SJSA1 (cell line): ENCODE measurements around the gene EPB41L4A. TPM values are rescaled to one million over a fixed set of nuclear protein-coding genes. Genes with fewer than 3 reads are reported as not detected.
"Not testable (repeated sequence)": the region's sequence is repeated elsewhere in the genome, so short reads cannot be mapped to it uniquely, and the experiment has no call there.

Experiments used
- DNase-seq, 2 experiments: peaks; one replicate each; pipeline ENCODE4 v3.0.0-alpha.2; 2015 to 2020; ENCODE audit warnings: low spot score in 2 of 2, low read depth in 1 of 2
- H3K27ac ChIP-seq: fragments of 250-450 bp; sonication (Bioruptor Pico); 2 replicates; pipeline ENCODE4 v1.5.1; 2020; ENCODE audit warnings: mild to moderate bottlenecking, moderate library complexity
- H3K27me3 ChIP-seq: fragments of 250-450 bp; sonication (Bioruptor Pico); replicated peaks from 2 replicates; pipeline ENCODE4 v1.5.1; 2020; ENCODE audit warnings: mild to moderate bottlenecking, moderate library complexity
- H3K36me3 ChIP-seq: fragments of 250-450 bp; sonication (Bioruptor Pico); 2 replicates; pipeline ENCODE4 v1.5.1; 2020; ENCODE audit warnings: mild to moderate bottlenecking
- H3K4me1 ChIP-seq: fragments of 250-450 bp; sonication (Bioruptor Pico); replicated peaks from 2 replicates; pipeline ENCODE4 v1.6.1; 2021; ENCODE audit warnings: mild to moderate bottlenecking
- H3K4me3 ChIP-seq: fragments of 250-450 bp; sonication (Bioruptor Pico); 2 replicates; pipeline ENCODE4 v1.5.1; 2020; ENCODE audit warnings: mild to moderate bottlenecking
- H3K9me3 ChIP-seq: fragments of 250-450 bp; sonication (Bioruptor Pico); replicated peaks from 2 replicates; pipeline ENCODE4 v1.5.1; 2020; ENCODE audit warnings: mild to moderate bottlenecking
- total RNA-seq: library from RNA; depleted of rRNA; stranded (reverse); fragments of >200 nt; shearing (Covaris generic); gene quantifications from 2 replicates; pipeline ENCODE4 v1.2.3, GENCODE V29; 2014

The EPB41L4A gene
- total RNA-seq, 1 experiment from 2014 or later, result 0.11 TPM

DNA sequence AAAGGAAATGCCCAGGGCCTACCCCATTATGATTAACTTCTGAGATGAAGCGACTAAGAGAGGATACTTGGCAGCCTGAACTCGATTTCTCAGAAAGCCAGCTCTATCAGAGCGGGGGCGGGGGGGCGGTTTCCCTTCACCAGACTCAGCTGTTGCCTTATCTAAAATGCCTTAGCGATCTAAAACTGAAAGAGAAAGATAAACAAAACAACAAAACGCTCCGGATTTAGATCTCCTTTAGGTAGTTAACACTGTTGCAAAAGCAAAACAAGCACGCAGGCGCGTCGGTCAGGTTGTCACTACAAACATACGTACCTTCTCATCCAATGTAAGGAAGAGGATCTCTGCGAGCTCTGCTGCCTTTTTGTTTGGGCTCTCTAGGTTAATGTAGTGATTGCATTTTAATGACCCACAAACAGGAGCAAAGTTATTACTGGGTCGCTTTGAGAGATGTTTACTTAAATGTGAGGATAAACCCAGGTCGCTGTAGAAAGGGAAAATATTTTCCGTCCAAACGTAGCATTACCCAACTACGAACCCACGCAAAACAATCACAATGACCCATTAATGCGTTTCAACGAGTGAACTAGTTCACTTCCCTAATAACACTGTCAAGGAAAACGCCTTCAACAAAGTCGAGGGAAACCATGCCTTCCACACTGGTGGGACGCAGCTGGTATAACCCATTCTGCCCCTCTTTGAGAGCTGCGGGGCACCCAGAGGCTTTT lies 982 bp downstream of the EPB41L4A start:
- peak in 1 of 2 experiments; percentile 20 for DNase-seq
- H3K4me1 ChIP-seq, result peaks cover 28% of the 10 kb centered on the region
- peaks cover 77% of the 10 kb centered on the region for H3K27me3 ChIP-seq
- H3K4me3 ChIP-seq, result peak overlapping the region; percentile 8; the same call in 1 of the 2 replicates
- no peaks in the 10 kb centered on the region for H3K36me3 ChIP-seq
- peaks cover 5% of the 10 kb centered on the region for H3K9me3 ChIP-seq
- no peak overlapping the region for H3K27ac ChIP-seq

DNA sequence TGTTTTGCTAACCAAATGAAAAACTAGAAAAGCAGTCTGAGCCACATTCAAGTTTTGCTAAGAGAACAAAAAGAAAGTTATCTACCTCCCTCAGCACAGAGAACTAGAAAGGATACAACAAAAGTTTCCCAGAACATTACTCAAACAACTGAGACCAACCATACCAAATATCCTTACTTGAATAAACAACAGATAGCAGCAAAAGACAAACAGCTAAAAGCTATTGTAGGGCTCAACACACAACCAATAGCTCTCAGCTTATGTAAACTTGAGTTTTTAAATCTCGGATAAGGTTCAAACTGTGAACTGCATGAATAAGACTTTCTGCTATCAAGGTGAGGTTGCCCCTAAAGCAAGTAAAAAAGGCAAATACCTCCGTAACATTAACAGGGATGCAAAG lies 3.5 kb downstream of the EPB41L4A start:
- Histone ChIP-seq H3K4me1 (peaks cover 28% of the 10 kb centered on the region), H3K27ac (no peak overlapping the region), H3K4me3 (no peak overlapping the region), H3K27me3 (peaks cover 63% of the 10 kb centered on the region), H3K9me3 (peaks cover 5% of the 10 kb centered on the region), H3K36me3 (no peaks in the 10 kb centered on the region)
- DNase-seq, result no peak

DNA sequence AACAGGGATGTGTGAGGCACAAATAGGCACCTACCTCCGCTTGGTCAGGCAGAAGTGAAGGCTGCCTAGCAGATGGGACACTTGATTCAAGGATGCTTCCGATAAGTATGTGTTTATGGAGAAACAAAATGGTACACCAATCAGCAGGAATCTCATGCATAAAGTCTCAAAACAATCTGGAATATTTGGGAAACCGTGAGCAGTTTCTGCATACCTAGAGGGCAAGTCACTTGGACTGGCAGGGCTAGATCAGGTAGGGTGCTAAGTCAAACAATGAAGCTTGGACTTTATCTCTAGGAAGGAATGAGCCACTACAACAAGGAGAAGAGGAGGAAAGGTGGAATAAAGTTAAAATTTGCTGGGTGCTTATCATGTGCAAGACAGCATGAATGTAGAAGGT lies 5.5 kb downstream of the EPB41L4A start:
- Histone ChIP-seq H3K36me3 (no peaks in the 10 kb centered on the region), H3K9me3 (no peaks in the 10 kb centered on the region), H3K27ac (no peak overlapping the region), H3K27me3 (peaks cover 43% of the 10 kb centered on the region), H3K4me1 (peaks cover 9% of the 10 kb centered on the region), H3K4me3 (no peak overlapping the region)
- DNase-seq, result no peak

DNA sequence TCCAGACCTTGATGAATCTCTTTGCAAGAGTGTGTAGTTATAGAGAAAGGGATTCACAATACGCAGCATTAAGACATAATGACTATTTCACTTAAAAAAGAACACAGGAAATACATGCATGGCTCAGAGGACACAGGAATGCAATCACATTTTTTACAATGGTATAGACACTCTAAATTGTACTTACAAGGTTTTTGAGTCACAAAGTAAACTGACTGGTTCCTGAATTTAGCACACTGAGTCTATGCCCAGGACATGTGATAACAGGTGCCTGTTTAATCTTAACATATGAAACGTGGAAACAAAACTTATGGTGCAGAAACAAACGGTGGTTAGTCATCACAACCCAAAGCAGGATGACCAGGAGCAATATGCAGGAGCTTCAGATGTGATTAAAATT lies 6.7 kb downstream of the EPB41L4A start:
- Histone ChIP-seq H3K36me3 (no peaks in the 10 kb centered on the region), H3K9me3 (no peaks in the 10 kb centered on the region), H3K27ac (no peak overlapping the region), H3K4me3 (no peak overlapping the region), H3K4me1 (no peaks in the 10 kb centered on the region), H3K27me3 (peaks cover 31% of the 10 kb centered on the region)
- DNase-seq, result no peak

DNA sequence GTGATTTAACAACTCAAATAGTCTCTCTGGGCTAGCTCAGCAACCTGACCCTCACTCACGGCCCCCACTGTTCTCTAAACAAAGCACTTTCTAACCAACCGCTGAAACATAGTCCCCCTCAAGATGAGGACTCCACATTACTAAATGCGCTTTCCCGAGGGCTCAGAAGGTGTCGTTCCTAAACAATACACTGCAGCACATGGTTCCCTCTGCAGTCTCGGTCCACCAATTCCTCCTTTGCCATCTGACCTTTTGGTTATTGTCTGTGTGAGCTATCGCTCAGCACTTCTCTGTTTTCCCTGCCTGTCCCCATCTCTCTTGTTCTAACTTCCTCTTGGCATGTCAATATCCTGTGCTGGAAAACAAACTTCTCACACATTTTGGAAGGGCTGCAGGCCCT lies 7.2 kb downstream of the EPB41L4A start:
- H3K9me3 ChIP-seq, result no peaks in the 10 kb centered on the region
- H3K4me1 ChIP-seq, result no peaks in the 10 kb centered on the region
- no peaks in the 10 kb centered on the region for H3K36me3 ChIP-seq
- no peak for DNase-seq
- H3K27me3 ChIP-seq, result peaks cover 26% of the 10 kb centered on the region
- no peak overlapping the region for H3K27ac ChIP-seq
- H3K4me3 ChIP-seq, result no peak overlapping the region

DNA sequence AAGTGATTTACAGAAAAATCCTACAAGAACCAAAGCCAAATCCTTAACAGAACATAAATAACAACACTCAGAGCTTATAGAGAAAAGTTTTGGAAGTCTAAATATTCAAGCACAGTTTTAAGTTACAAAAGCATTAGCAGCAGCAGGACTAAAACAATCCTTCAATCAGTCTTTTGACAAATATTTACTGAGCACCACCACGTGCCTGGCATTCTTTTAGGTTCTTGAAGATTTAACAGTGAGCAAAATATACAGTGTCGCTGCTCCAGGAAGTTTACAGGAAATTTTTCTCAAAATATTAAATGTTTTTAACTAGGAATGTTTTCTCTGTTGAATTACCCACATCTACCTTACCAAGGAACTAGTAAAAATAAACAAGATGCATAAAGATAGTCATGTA lies 11.4 kb downstream of the EPB41L4A start:
- H3K9me3 ChIP-seq, result no peaks in the 10 kb centered on the region
- DNase-seq, result no peak
- H3K27ac ChIP-seq, result no peak overlapping the region
- no peaks in the 10 kb centered on the region for H3K4me1 ChIP-seq
- H3K4me3 ChIP-seq, result no peak overlapping the region
- H3K36me3 ChIP-seq, result no peaks in the 10 kb centered on the region
- 0 out of 2 replicates have a peak, but pooled peaks cover 2% of the 10 kb centered on the region for H3K27me3 ChIP-seq

DNA sequence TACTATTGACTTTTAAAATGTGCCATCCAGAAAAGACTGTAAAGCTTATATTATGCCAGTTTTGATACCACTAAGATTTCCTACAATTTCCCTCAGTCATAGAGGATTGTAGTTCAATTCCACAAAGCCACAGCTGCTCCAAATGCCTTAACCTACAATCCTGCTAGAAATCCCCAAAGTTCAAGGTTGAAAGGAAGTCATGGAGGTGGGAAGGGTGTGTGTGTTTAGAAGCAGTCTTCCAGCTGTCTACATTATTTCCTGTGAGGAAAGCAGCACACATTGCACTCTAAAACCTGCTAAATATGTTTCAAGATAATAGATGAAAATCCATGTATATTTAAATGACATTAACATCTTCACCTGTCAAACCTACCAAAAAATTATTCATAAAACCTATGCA lies 11.8 kb downstream of the EPB41L4A start:
- Histone ChIP-seq H3K9me3 (no peaks in the 10 kb centered on the region), H3K4me3 (no peak overlapping the region), H3K27me3 (0 out of 2 replicates have a peak, but pooled peaks cover 2% of the 10 kb centered on the region), H3K36me3 (no peaks in the 10 kb centered on the region), H3K4me1 (no peaks in the 10 kb centered on the region), H3K27ac (no peak overlapping the region)
- DNase-seq, result no peak

DNA sequence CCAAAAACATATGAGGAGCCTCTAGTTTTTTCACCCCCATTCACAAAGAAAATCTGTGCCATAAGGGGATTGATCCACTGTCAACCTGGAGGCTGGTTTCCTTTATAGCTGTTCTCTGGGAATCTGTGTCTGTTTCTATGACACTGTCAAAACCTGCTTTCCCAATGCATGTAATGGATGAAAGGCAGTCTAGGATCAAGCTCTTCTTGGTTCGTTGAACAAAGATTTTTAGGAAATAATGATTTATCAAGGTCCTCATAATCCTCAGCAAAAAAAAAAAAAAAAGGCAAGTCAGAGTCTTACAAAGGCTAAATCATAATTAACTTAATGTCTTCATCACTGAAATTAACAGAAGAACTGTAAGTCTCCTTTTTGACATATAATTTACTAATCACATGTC lies 16.0 kb downstream of the EPB41L4A start:
- Histone ChIP-seq H3K27me3 (no peaks in the 10 kb centered on the region; the same call in 1 of the 2 replicates), H3K27ac (no peak overlapping the region), H3K9me3 (no peaks in the 10 kb centered on the region), H3K4me3 (no peak overlapping the region), H3K36me3 (no peaks in the 10 kb centered on the region), H3K4me1 (no peaks in the 10 kb centered on the region)
- DNase-seq, result no peak

DNA sequence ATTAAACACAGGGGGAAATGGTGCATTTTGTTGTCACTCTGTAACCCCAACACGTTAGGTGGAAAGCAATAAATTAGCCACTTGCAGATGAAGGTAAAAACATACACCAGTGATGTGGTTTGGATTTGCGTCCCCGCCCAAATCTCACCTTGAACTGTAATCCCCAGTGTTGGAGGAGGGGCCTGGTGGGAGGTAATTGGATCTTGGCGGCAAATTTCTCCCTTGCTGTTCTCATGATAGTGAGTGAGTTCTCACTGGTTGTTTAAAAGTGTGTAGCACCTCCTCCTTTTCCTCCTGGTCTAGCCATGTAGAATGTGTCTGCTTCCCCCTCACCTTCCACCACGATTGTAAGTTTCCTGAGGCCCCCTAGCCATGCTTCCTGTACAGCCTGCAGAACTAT lies 17.2 kb downstream of the EPB41L4A start:
- Histone ChIP-seq H3K4me3 (no peak overlapping the region), H3K9me3 (no peaks in the 10 kb centered on the region), H3K4me1 (no peaks in the 10 kb centered on the region), H3K27me3 (no peaks in the 10 kb centered on the region; the same call in 1 of the 2 replicates), H3K27ac (no peak overlapping the region), H3K36me3 (no peaks in the 10 kb centered on the region)
- no peak for DNase-seq

DNA sequence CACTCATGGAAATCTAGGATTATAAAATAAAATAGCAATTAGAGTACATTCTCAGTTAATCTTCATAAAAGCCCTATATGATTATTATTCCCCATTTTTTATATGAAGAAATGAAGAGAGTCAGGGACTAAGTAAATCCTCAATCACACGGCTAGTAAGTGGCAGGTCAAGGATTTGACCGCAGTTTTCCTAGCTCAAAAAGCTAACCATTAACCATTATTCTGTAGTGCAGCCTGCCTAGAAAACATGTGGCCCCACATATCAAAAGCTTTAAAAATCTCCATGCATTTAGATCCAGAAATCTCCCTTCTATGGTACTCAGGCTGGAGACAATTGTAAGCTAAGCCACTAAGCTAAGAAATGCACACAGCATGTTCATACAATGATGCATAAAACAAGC lies 21.4 kb downstream of the EPB41L4A start:
- H3K27me3 ChIP-seq, result no peaks in the 10 kb centered on the region; the same call in 1 of the 2 replicates
- H3K4me1 ChIP-seq, result no peaks in the 10 kb centered on the region
- H3K4me3 ChIP-seq, result no peak overlapping the region
- no peaks in the 10 kb centered on the region for H3K9me3 ChIP-seq
- H3K36me3 ChIP-seq, result no peaks in the 10 kb centered on the region
- H3K27ac ChIP-seq, result no peak overlapping the region
- no peak for DNase-seq

DNA sequence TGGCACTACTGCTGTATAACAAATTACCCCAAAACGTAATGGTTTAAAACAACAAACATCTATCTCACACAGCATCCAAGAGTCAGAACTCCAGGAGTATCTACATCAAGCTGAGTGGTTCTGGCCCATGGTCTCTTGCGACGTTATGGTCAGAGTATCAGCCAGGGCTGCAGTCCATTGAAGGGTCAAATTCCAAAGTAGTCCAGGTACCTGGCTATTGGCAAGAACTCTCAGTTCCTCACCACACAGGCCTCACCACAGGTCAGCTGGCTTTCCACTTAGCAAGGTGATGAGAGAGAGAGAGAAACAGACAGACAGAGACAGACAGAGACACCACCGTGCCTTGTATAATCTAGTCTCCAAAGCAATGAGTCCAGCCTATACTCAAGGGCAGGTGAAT lies 22.6 kb downstream of the EPB41L4A start:
- Histone ChIP-seq H3K27ac (no peak overlapping the region), H3K36me3 (no peaks in the 10 kb centered on the region), H3K4me3 (no peak overlapping the region), H3K4me1 (no peaks in the 10 kb centered on the region), H3K9me3 (no peaks in the 10 kb centered on the region), H3K27me3 (no peaks in the 10 kb centered on the region; the same call in 1 of the 2 replicates)
- DNase-seq, result no peak

DNA sequence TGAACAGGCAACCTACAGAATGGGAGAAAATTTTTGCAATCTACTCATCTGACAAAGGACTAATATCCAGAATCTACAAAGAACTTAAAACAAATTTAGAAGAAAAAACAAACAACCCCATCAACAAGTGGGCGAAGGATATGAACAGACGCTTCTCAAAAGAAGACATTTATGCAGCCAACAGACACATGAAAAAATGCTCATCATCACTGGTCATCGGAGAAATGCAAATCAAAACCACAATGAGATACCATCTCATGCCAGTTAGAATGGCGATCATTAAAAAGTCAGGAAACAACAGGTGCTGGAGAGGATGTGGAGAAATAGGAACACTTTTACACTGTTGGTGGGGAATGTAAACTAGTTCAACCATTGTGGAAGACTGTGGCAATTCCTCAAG lies 23.8 kb downstream of the EPB41L4A start:
- not testable (repeated sequence) for H3K9me3 ChIP-seq, H3K27me3 ChIP-seq, H3K4me1 ChIP-seq, DNase-seq, H3K4me3 ChIP-seq, H3K36me3 ChIP-seq, H3K27ac ChIP-seq

DNA sequence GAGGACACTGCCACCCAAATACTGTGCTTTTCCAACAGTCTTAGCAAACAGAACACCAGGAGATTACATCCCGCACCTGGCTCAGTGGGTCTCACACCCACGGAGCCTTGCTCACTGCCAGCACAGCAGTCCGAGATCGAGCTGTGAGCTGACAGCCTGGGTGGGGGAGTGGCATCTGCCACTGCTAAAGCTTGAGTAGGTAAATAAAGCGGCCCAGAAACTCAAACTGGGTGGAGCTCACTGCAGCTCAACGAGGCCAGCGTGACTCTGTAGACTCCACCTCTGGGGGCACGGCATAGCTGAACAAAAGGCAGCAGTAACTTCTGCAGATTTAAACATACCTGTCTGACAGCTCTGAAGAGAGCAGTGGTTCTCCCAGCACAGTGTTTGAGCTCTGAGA lies 28.8 kb downstream of the EPB41L4A start:
- Histone ChIP-seq H3K4me3 (no peak overlapping the region), H3K9me3 (no peaks in the 10 kb centered on the region), H3K4me1 (no peaks in the 10 kb centered on the region), H3K36me3 (no peaks in the 10 kb centered on the region), H3K27ac (no peak overlapping the region), H3K27me3 (peaks cover 10% of the 10 kb centered on the region; the same call in 1 of the 2 replicates)
- DNase-seq, result no peak

DNA sequence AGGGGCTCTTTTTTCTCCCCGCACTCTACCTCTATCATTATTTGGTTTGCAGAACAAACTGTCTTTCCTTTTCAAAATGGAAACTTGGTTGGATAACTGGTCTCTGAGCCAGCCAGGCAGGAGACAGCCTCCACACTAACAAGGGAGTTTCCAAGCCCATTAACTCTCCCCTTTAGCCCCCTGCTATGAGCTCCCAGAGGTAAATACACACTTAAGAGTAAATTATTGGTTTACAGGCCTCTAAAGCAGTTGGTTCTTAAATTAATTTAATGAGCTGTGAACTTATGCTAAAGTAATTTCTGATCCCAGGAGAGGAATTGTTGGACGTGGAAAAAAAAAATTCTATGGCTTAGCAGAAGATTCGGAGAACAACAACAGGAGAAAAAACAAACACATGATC lies 30.3 kb downstream of the EPB41L4A start:
- Histone ChIP-seq H3K36me3 (no peaks in the 10 kb centered on the region), H3K9me3 (no peaks in the 10 kb centered on the region), H3K27me3 (peaks cover 10% of the 10 kb centered on the region; the same call in 1 of the 2 replicates), H3K4me3 (no peak overlapping the region), H3K4me1 (no peaks in the 10 kb centered on the region), H3K27ac (no peak overlapping the region)
- DNase-seq, result no peak

DNA sequence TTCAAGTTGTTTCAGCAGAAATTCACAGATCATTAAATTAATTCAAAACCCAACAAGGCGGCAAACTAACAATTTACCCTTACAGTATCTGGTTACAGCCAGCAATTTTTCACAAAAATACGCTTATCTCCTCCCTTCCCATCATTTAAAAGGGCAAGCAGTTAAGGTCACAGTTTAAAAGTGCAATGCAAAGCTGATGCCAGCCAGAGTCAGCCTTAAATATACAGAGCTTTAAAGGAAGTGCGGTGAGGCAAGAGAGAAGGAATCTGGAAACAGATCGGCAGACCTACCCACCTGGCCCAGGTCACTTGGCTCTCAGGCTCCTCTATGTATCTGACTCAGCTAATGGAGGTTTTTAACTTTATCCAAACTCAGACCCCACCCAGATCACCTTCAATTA lies 31.0 kb downstream of the EPB41L4A start:
- H3K4me1 ChIP-seq, result no peaks in the 10 kb centered on the region
- DNase-seq, result no peak
- H3K9me3 ChIP-seq, result no peaks in the 10 kb centered on the region
- no peak overlapping the region for H3K27ac ChIP-seq
- no peaks in the 10 kb centered on the region for H3K36me3 ChIP-seq
- peaks cover 10% of the 10 kb centered on the region; the same call in 1 of the 2 replicates for H3K27me3 ChIP-seq
- H3K4me3 ChIP-seq, result no peak overlapping the region
